Measurements from ENCODE around the gene SPTB.

DNA sequence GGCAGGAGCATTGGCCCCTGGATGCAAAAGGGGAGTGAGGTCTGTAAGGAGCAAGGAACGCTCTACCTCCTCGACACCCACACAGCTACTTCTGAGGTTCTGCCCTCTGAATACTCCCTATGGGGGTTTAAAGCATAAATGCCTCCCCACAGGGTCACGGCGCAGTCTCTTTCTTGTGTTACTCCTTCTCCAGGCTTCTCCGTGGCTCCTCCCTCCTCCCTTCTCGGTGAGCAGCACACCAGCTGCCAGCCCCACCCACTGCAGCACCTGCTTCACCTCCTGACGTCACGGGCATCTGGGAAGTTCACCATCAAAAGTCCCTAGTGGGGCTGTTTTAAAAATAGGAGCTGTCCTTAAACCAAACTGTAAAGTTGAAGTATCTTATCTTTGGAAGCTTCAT, 67.3 kb downstream of the SPTB start:
- TF ChIP-seq, protein P1, sequence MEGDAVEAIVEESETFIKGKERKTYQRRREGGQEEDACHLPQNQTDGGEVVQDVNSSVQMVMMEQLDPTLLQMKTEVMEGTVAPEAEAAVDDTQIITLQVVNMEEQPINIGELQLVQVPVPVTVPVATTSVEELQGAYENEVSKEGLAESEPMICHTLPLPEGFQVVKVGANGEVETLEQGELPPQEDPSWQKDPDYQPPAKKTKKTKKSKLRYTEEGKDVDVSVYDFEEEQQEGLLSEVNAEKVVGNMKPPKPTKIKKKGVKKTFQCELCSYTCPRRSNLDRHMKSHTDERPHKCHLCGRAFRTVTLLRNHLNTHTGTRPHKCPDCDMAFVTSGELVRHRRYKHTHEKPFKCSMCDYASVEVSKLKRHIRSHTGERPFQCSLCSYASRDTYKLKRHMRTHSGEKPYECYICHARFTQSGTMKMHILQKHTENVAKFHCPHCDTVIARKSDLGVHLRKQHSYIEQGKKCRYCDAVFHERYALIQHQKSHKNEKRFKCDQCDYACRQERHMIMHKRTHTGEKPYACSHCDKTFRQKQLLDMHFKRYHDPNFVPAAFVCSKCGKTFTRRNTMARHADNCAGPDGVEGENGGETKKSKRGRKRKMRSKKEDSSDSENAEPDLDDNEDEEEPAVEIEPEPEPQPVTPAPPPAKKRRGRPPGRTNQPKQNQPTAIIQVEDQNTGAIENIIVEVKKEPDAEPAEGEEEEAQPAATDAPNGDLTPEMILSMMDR (IDR thresholded peaks at IDR 0.05 in 4 of 5, conservative IDR thresholded peaks at IDR 0.05 in 1 of 5), result no peak
- TF ChIP-seq POLR2A (IDR thresholded peaks at IDR 0.05), result no peak
